Measurements from ENCODE around the gene SNPH.

SNPH gene

GRCh38 chr20:1307571-1307971, 41.5 kb downstream of the SNPH start:
- DNase-seq = no peak

- DNase-seq = no peak
Measured at GRCh38 chr20:1308067-1308701, 42.1 kb downstream of the SNPH start.

- DNase-seq = no peak
Measured at GRCh38 chr20:1308702-1309095, 42.6 kb downstream of the SNPH start.

GRCh38 chr20:1309439-1309847, 43.3 kb downstream of the SNPH start:
- DNase-seq = no peak

- DNase-seq = no peak
Measured at GRCh38 chr20:1310071-1310470, 44.0 kb downstream of the SNPH start.

GRCh38 chr20:1310506-1311190, 44.6 kb downstream of the SNPH start:
- no peak for DNase-seq

- DNase-seq = no peak
Measured at GRCh38 chr20:1312308-1312707, 46.2 kb downstream of the SNPH start.

- no peak for DNase-seq
Measured at GRCh38 chr20:1312904-1313235, 46.8 kb downstream of the SNPH start.

- DNase-seq = peak; percentile 69
Measured at GRCh38 chr20:1313236-1313964, 47.3 kb downstream of the SNPH start.

- DNase-seq = no peak
Measured at GRCh38 chr20:1315804-1316203, 49.7 kb downstream of the SNPH start.

- no peak for DNase-seq
Measured at GRCh38 chr20:1317545-1318255, 51.6 kb downstream of the SNPH start.

- no peak for DNase-seq
Measured at GRCh38 chr20:1319051-1319450, 53.0 kb downstream of the SNPH start.

GRCh38 chr20:1319462-1319861, 53.4 kb downstream of the SNPH start:
- DNase-seq = no peak

- no peak for DNase-seq
Measured at GRCh38 chr20:1320016-1320415, 53.9 kb downstream of the SNPH start.

- no peak for DNase-seq
Measured at GRCh38 chr20:1320902-1321653, 55.0 kb downstream of the SNPH start.

GRCh38 chr20:1321654-1321939, 55.5 kb downstream of the SNPH start:
- no peak for DNase-seq

- DNase-seq = no peak
Measured at GRCh38 chr20:1322511-1323245, 56.6 kb downstream of the SNPH start.

GRCh38 chr20:1323256-1323655, 57.2 kb downstream of the SNPH start:
- no peak for DNase-seq

- DNase-seq = no peak
Measured at GRCh38 chr20:1323830-1324597, 57.9 kb downstream of the SNPH start.

- DNase-seq = no peak
Measured at GRCh38 chr20:1324598-1325172, 58.6 kb downstream of the SNPH start.
